SK-N-DZ (cell line): ENCODE data around the gene ADAM12.

Experiments
- DNase-seq: peaks from one replicate; pipeline ENCODE4 v3.0.0-alpha.2; 2015; ENCODE audit warnings: low spot score

ADAM12 gene

DNA sequence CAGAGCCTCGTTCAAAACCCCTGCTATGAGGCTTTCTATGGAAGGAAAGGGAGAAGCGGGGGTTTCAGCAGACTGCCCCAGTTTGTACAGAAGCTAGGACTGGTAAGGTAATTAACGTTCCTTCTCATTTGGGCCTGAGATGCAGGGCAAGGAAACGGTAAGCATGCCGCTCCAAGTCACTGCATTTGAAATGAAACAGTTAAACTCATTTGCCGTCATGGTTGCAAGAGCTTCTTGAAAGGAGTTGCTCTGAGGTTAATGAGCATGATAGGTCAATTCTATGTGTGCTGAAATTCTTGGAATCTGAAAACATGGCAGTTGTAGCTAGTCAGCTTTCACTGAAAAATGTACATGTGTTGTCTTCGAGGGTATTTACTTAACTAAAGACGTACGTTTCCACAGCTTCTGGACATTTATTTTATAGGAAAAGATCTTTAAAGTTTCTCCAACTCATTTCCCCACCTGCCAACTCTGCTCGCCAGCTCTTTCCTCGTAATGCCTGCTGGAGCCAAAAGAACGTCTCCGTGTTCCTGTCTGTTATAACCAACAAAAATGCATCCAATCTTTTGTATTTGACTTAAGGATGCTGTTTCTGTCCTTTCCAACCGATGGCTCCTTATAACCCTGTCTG, 73.3 kb downstream of the ADAM12 start:
- DNase-seq = no peak

DNA sequence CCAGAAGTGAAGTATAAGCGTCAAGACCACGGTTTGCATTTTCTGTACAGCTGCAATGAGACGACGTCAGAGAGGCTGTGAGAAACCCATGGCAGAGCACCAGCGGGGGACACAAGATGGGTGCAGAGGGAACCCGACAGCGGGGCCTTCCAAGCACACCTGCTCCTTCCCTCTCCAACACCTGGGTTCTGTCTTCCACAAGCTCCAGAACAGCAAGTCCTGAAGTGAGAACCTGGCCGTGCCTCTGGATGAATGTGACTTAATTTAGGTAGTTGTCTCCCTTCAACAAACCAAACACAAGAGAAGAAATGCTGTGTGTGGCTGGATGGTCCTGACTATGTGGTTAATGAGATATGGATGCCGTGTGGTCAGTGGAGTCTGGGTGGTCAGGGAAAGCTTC, 76.1 kb downstream of the ADAM12 start:
- no peak for DNase-seq

DNA sequence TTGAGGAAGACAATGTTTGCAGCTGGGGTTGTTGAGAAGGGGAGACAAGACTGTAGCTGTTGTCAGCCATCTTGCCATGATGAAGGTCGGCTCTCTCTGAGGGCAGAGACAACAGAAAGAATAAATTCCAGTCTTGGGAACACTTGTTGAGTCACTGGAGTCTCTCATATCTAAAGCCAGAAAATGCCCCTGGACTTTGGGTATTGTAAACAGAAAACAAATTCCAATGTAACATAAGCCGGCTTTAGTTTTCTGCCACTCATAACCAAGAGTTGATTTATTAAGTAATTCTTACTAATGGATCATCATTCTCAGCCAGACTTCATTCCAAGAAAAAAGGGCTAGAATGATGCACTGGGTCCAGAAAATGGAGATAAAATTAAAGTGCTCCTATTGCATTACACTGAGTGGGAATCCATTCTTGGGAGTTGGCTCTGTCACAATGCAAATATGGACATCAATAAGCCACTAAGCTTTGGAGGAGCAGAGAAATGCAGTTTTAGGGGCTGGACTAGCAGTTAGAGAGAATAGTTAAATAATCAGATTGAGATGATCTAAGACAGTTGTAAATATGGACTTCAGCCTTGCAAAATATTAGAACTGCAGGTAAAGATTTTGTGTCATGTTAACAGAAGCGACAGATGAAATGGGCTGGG, 78.9 kb downstream of the ADAM12 start:
- DNase-seq = no peak

DNA sequence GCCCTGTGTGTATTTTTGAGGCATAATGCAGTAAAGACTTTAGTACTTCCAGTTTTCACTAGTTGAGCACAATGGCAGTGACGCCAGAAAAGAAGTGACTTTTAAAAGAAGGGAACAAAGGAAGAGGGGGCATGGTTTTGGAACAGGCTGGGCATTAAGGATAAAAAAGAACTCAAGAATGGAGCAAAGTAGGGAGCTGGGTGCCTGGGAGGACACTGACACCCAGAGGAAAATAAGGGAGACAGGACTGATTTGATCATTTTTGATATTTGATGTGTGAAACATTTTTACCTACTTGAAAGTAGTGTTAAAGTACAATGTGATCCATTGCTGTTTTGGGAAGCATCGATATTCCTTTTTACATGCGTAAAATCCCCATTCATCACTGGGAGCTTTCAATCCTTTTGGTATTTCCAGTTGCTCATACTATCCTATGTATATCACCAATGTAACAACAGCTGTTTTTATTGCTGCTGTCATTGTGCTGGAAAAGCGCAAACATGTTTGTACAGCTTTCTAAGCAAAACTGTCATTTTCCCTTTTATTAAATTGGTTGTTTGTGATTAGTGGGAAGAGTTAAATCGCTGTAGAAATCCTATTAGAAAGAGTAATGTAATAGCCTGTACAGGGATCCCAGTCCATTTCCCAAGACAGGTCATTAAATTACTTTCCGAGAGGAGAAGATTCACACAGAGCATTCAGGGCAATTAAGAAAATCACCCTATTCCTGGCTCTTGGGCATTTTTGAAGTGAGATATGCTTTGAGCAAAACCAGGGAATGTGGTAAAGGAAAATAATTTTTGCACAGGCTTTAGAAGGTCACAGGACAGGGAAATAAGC, 85.2 kb downstream of the ADAM12 start:
- DNase-seq = no peak

DNA sequence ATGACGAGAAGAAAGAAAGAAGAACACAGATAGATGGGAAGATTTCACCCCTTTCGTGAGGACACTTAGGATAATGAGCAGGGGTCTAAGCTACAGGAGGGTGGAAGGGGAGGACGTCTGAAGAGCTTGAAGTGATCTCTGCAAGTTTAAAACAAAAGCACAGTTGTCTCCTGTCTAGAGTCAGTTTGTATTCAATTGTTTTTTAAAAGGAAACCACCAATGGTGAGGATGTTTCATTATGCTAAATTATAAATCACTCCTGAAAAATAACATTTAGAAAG, 85.9 kb downstream of the ADAM12 start:
- DNase-seq = no peak

DNA sequence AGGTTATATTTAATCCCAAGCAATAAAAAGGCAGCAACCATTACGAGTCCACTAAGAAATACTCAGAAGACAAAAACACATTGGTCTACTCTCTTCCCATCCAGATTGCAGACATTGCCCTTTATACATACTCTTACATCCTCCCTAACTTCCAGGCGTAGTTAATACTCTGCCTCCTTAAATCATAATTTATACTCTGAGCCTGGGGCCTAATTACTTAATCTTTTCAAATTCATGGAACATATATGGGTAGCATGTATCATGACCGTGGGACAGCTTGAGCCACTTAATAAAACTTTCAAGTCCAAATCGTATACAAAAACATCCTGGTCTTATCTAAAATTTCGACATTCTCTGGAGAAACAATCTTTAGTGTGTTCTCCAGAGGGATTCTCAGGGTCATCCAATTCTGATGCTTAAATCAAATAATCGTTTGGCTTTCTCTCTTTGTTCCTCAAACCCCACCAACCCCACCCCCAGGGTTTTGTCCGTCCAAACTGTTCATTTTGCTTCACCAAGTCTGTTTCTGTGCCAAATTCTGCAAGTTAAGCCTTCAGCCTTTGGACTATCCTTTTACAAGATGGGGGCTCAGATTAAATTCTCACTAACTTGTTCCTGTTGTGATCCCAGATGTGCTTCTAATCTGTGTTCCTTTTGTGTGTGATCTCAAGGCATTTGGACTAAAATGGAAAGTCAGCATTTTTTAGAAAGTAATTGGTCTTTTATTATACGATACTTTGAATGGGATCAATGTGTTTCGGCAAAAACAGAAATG, 86.4 kb downstream of the ADAM12 start:
- DNase-seq = no peak

DNA sequence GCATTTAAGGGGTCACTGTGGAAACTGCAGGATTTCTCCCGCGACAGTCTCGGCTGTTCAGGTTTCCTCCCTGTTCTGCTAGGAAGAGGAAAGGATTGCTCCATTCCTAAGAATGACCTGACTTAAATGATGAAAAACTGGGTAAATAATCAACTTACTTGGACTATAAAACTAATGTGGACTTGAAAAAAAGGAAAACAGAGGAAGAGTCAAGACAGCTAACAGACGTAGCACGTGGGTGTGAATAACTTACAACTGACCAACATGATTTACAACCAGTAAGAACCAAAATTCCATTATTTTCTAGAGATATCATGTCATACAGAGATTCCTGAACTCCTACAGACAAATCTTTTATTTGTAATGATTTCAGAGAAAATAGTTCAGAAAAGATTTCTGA, 93.8 kb downstream of the ADAM12 start:
- no peak for DNase-seq

DNA sequence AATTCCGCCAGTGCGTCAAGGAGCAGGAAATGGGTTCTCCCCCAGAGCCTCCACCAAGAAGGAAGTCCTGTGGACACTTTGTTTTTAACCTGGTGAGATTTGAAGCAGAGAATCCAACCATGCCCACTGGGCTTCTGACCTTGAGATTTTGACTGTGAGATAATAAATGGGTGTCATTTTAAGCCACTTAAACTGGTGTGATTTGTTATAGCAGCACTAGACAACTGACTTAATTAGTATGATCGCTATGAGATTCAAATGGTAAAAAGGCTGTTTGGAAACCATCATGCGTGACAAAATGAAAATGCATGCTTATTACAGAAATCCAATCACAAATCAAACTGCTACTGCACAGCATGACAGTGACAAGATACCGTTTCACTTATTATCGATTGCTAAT, 98.0 kb downstream of the ADAM12 start:
- no peak for DNase-seq

DNA sequence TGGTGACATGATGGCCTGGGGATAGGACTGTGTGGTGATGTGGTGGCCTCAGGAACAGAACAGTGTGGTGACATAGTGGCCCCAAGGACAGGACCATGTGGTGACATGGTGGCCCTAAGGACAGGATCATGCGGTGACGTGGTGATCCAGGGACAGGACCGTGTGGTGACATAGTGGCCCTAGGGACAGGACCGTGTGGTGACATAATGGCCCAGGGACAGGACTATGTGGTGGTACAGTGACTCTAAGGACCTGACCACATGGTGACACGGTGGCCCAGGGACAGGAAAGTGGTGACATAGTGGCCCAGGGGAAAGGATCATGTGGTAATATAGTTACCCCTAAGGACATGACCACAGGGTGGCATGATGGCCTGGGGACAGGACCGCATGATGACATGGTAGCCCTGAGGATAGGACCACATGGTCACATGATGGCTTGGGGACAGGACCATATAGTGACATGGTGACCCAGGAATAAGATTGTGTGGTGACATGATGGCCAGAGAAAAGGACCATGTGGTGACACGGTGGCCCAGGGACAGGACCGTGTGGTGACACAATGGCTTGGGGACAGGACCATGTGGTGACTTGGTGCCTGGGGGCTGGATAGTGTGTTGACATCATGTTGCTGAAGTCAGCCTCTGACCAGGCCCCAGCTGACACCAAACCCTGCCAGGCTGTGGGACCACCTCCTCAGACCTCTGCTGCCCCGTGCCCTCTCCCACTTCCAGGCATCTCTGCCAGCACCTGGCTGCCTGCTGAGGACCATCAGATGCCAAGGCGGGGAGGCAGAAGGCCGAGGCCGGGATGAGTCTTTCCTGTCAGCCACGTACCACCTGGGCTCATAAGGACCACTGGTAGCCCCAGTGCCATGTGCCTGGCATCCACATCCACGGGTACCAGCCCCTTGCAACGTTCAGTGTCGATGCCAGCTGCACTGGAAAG, 99.5 kb downstream of the ADAM12 start:
- no peak for DNase-seq

DNA sequence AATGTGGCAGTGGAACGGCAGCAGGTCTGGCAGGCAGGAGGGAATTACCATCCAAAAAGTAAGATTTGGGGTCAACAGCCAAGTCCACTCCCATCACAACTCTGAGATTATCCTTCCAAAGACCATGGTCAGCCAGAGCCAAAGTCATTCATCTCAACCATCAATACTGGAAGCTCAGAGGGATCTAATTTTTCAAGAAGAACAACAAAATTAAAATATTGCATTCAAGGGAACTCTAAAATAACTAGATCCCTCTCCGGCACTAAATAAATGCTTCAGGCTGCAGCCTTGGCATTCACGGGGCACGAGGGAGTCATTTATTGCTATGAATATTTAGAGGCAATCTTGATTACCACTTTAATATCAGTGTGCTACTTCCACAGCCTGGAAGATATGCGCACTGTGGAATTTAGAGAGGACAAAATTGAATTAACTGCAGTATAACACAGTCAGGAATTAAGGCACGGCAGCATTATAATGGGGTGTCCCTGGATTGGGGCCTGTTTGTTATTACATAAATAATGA, 102.0 kb downstream of the ADAM12 start:
- no peak for DNase-seq

DNA sequence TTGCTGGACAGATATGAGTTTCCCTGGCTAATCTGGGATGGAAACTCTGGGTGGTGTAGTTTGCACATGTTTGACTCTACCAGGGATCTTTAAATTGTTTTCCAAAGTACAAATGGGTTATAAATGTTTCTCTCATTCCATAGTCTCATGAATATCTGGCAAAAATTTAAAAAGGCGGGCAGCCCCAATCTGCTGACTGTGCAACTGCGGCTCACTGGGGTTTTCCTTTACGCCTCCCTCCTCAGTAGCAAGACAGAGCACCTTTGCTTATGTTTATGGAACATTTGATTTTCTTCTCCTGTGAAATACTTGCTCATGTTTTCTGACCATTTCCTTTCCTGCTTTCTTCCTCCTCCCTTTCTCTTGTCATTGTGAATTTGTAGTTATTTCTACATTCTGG, 105.0 kb downstream of the ADAM12 start:
- no peak for DNase-seq

DNA sequence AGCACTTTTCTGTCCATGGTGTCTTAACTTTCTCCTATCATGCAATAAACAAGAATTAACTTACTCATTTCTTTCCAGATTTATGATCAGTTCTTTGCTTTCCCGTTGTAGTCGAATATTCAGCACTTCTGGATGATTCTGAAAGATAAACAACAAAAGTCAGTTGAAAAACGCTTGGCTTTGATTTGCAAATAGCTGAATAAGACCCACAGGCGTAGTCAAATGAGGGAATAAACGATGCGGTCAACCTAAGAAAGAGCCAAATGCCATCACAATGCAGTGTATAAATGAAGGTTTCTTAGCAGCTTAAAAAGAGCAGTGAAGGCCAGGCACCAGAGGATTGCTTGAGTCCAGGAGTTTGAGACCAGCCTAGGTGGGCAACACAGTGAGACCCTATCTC, 109.4 kb downstream of the ADAM12 start:
- no peak for DNase-seq

DNA sequence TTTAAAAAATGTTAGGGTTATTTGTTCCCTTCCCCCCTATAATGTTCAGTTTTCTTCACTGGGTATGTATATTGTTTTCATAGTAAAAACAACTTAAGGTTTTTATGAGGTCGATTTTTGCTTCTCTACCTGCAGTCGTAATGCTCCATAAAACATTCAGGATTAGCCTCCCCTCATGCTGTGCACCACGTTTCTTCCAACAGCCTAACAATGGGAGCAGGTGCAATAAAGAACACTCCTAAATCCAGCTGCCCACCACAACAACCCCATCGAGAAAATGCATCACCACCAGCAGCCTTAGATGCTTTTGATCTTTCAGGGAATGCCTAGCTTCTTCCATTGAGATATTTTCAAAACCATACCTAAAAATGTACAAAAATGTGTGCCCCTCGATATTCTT, 111.1 kb downstream of the ADAM12 start:
- no peak for DNase-seq

DNA sequence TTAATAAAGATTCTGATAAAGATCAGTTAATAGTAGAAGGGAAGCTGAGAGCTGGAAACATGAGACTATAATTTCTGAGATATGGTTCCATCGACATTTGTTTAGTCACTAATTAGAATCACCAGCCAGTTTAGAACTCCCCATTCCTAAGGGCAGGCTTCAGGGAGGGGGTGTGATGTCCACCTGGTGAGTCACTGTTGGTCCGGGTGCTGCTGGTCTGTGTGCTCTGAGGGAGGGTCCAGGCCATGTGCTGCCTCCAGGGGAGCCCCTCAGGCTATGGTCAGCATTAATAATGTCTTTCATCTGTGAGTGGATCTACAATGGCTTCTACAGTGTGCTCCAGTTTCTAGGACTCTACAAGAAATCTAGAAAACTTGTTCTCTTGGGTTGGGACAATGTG, 115.8 kb downstream of the ADAM12 start:
- no peak for DNase-seq

DNA sequence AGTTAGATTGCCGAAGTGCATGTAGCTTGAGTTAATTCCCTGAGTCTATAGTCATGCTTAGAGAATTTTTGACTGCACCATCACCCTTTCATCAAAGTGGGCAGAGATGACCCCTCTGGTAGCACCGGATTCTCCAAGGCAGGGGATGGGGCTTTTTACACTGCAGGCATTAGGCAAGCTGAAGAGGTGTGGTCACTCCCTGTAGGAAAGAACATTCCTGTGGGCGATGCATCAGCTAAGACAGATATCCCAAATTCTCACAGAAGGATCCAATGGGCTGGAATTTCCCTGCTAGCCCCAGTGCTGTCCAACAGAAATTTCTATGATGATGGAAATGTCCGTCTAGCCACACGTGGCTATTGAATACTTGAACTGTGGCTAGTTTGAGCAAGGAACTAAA, 118.2 kb downstream of the ADAM12 start:
- no peak for DNase-seq

DNA sequence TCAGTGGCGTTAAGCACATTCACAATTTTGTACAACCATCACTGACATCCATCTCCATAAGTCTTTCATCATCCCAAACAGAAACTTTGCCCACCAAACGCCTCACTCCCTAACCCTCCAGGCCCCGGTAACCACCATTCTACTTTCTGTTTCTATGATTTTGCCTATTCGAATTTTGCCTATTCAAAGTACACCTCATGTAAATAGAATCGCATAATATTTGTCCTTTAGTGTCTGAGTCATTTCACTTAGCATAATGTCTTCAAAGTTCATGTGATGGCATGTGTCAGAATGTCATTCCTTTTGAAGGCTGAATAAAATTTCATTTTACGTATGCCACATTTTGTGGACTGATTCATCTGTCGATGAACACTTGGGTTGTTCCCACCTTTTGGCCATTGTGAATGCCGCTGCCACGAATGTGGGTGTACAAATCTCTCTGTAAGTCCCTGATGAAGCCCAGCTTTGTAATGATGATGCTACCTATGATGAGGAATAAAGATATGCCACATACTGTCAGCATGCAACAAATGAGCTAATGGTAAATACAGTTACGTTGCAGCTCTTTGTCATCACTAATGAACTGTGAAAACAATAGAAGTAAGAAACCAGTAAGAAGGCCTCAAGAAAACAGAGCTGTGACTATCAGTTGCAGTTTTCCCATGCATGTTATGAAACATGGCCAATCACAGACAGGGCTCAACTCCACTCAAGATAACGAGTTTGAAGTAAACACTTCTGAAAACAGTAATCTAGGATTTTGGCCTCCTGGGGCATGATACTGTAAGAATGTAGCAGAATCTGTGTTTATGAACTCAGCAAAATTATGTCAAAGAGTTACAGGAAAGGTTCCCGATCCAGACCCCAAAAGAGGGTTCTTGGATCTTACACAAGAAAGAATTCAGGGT, 120.0 kb downstream of the ADAM12 start:
- no peak for DNase-seq

DNA sequence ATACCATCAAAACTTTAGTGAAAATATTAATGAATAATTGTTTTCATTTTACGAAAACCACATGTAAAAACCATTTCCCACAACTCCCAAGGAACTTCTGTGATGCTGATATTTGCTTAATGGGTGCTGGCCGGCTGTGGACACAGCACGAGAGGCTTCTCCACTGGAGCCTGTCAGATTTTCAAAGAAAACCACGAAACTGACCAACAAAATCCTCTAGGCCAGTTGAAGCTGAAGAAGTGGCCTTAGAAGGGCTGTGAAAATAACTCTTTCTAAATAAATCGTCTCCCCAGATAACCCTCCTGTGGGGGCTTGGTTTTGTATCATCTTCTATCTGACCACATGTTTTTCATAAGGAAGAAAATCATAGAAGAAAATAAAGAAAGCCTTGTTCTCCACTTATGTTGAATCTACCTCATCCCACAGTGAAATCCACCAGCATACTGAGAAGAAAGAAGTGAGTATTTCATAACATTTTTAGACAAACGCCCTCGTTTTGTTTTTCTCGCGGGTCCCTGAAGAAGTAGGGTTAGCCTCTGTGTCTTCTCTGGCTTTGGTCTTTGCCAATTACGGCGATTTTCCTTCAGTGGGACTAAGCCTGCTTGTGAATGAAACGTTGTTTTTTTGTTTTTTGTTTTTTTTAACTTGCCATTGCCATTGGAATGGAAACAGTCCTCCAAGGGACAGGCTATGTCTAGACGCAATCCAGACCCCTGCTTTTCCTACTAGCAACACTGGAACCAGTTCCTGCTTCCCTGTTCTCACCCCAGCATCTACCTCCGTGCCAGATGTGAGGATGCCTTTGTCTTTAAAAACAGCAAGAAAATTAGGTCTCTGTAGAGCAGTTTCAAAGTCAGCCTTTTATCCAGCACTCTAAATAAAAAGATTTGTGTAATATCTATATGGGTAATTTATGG, 123.9 kb downstream of the ADAM12 start:
- no peak for DNase-seq

DNA sequence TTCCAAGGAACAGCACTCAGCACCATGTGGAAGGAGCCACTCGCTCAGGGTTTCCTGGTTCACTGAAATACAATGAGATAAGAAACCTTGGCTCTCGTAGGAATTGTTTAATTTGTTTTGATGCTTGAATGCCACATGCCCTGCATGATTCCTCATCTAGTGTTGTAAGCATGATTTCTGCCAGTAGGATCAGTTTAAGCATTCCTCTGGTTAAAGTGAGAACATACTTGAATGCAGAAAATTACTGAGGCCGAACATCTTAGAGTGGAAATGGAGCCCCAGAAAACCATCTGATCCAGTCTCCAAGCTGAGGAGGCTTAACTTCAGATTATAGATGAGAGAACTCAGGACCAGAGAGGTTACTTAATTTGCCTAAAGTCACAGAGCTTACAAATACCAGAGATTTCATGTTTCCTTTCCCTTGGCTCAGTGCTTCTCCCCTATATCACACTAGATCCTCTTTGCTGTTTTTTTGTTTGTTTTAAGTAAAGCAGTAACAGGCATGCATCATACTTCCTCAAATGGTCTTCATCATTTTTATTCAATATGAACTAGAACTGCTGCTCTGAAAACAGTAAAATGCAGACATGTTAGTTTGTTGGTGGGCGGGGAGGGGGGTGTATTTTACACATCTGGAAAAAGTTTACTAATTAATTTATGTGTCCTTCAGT, 125.1 kb downstream of the ADAM12 start:
- DNase-seq = no peak
